PC-9 (cell line): ENCODE measurements around the gene NLRP1. TPM values are rescaled to one million over a fixed set of nuclear protein-coding genes. Genes with fewer than 3 reads are reported as not detected.

Source experiments
- BruUV-seq: library from RNA; stranded (reverse); fragments of 400-500 nt; replicated peaks from 2 replicates; lab custom pipeline; 2021; lab: Mats Ljungman, UMichigan
- CTCF ChIA-PET: fragments of 300-600 bp; sonication (Branson Sonifier 250); formaldehyde crosslinking; loops from one replicate; lab custom pipeline; 2022; ENCODE audit warnings: antibody characterized with exemption; lab: Charles Lee
- POLR2A ChIA-PET: fragments of 300-600 bp; sonication (Branson Sonifier 250); formaldehyde crosslinking; loops from one replicate; lab custom pipeline; 2022; ENCODE audit warnings: antibody characterized with exemption; ENCODE audit not compliant: unreplicated experiment; lab: Charles Lee
- DNase-seq, 2 experiments: peaks; one replicate each; pipeline versions ENCODE4 v3.0.0 to v3.0.0-alpha.2; 2015 to 2022; ENCODE audit warnings: mixed read lengths in 1 of 2
- H2AFZ ChIP-seq: fragments of 200-600 bp; sonication (generic); 2 replicates; pipeline ENCODE4 v1.8.1; 2017; ENCODE audit warnings: antibody characterized with exemption
- H3F3A ChIP-seq: fragments of 200-600 bp; sonication (generic); 2 replicates; pipeline ENCODE4 v1.8.1; 2017; ENCODE audit warnings: antibody characterized with exemption, mild to moderate bottlenecking, low read depth; ENCODE audit not compliant: insufficient read depth
- H3K27ac ChIP-seq: fragments of 200-600 bp; sonication (generic); 2 replicates; pipeline ENCODE4 v1.6.1; 2016; ENCODE audit warnings: mixed run types
- H3K27me3 ChIP-seq: fragments of 200-600 bp; sonication (generic); 2 replicates; pipeline ENCODE4 v1.6.1; 2016; ENCODE audit warnings: low read depth, mixed run types; ENCODE audit not compliant: insufficient read depth
- H3K36me3 ChIP-seq: fragments of 200-600 bp; sonication (generic); 2 replicates; pipeline ENCODE4 v1.6.1; 2016; ENCODE audit warnings: low read depth, mixed run types
- H3K4me1 ChIP-seq: fragments of 200-600 bp; sonication (generic); replicated peaks from 2 replicates; pipeline ENCODE4 v1.6.1; 2016; ENCODE audit warnings: mixed run types; ENCODE audit not compliant: insufficient read depth
- H3K4me2 ChIP-seq: fragments of 200-600 bp; sonication (generic); 2 replicates; pipeline ENCODE4 v1.6.1; 2017; ENCODE audit warnings: mixed run types
- H3K4me3 ChIP-seq: fragments of 200-600 bp; sonication (generic); 2 replicates; pipeline ENCODE4 v1.6.1; 2016; ENCODE audit warnings: mixed run types
- H3K79me2 ChIP-seq: fragments of 200-600 bp; sonication (generic); 2 replicates; pipeline ENCODE4 v1.6.1; 2017; ENCODE audit warnings: low read depth, mixed run types
- H3K9me2 ChIP-seq: fragments of 200-600 bp; sonication (generic); 2 replicates; pipeline ENCODE4 v1.8.1; 2017; ENCODE audit warnings: mild to moderate bottlenecking; ENCODE audit not compliant: insufficient read depth
- H3K9me3 ChIP-seq: fragments of 200-600 bp; sonication (generic); 2 replicates; pipeline ENCODE4 v1.8.1; 2016; ENCODE audit warnings: low read depth; ENCODE audit not compliant: insufficient read depth
- H4K20me1 ChIP-seq: fragments of 200-600 bp; sonication (generic); 2 replicates; pipeline ENCODE4 v1.8.1; 2017; ENCODE audit not compliant: insufficient read depth
- EZH2 ChIP-seq: fragments of 200-600 bp; sonication (generic); IDR thresholded peaks from 2 replicates; pipeline ENCODE4 v1.8.0; 2017; ENCODE audit warnings: antibody characterized with exemption, low read depth
- intact Hi-C: fragments of 100-400 bp; cut with micrococcal nuclease; formaldehyde crosslinking; loops from one replicate; pipeline ENCODE4 v1.10.0; 2022; ENCODE audit not compliant: unreplicated experiment
- total RNA-seq: library from RNA; stranded (reverse); gene quantifications from 2 replicates; pipeline ENCODE4 v1.2.3, GENCODE V29; 2021
- TF ChIP-seq, protein P1 (sequence below): fragments of 200-600 bp; sonication (generic); conservative IDR thresholded peaks from 2 replicates; pipeline ENCODE4 v1.6.1; 2017; ENCODE audit warnings: mixed run types, antibody characterized with exemption, mild to moderate bottlenecking, moderate library complexity

Gene NLRP1
- total RNA-seq, 1 experiment from 2014 or later = 0.63 TPM

- Histone ChIP-seq H3K79me2 (no peaks in the 10 kb centered on the region), H3K4me3 (no peak overlapping the region), H2AFZ (no peak overlapping the region), H3K9me3 (no peaks in the 10 kb centered on the region), H4K20me1 (no peaks in the 10 kb centered on the region), H3K4me1 (no peaks in the 10 kb centered on the region), H3K4me2 (no peak overlapping the region), H3K27me3 (0 out of 2 replicates have a peak, but pooled peaks cover 5% of the 10 kb centered on the region), H3F3A (no peaks in the 10 kb centered on the region), H3K9me2 (no peaks in the 10 kb centered on the region), H3K36me3 (no peaks in the 10 kb centered on the region), H3K27ac (no peak overlapping the region)
- no peak for DNase-seq
- POLR2A ChIA-PET = no interaction called here
- TF ChIP-seq, protein P1, sequence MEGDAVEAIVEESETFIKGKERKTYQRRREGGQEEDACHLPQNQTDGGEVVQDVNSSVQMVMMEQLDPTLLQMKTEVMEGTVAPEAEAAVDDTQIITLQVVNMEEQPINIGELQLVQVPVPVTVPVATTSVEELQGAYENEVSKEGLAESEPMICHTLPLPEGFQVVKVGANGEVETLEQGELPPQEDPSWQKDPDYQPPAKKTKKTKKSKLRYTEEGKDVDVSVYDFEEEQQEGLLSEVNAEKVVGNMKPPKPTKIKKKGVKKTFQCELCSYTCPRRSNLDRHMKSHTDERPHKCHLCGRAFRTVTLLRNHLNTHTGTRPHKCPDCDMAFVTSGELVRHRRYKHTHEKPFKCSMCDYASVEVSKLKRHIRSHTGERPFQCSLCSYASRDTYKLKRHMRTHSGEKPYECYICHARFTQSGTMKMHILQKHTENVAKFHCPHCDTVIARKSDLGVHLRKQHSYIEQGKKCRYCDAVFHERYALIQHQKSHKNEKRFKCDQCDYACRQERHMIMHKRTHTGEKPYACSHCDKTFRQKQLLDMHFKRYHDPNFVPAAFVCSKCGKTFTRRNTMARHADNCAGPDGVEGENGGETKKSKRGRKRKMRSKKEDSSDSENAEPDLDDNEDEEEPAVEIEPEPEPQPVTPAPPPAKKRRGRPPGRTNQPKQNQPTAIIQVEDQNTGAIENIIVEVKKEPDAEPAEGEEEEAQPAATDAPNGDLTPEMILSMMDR = no peak
- no peak for TF ChIP-seq EZH2
- CTCF ChIA-PET = no interaction called here
- no TSS peak for BruUV-seq
- intact Hi-C loops = no loop called here
These were observed 39.0 kb downstream of the NLRP1 start for GRCh38 chr17:5545051-5545987.

DNA sequence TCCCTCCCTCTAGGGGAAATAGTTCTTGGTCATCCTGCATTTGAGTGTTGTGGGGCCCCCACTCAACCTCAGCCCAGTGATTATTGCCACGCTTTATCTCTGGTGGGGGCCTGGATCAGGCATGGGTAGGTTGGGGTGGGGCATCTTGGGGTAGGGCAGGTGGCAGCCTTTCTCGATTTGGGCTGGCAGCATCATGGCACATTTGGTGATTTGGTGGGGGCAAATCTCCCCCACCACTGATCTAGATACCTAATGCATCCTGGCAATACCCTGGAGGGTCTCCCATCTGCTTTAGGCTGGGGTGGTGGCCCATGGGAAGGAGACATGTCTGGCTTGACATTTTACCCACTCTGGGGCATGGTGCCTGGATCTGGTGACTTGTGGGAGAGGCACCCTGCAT lies 40.2 kb downstream of the NLRP1 start:
- DNase-seq = no peak
- H3K9me3 ChIP-seq = no peaks in the 10 kb centered on the region
- no peaks in the 10 kb centered on the region for H3K79me2 ChIP-seq
- H3K9me2 ChIP-seq = no peaks in the 10 kb centered on the region
- no peak for TF ChIP-seq EZH2
- TF ChIP-seq, protein P1 = no peak
- POLR2A ChIA-PET = no interaction called here
- CTCF ChIA-PET = no interaction called here
- intact Hi-C loops = no loop called here
- no peak overlapping the region for H3K27ac ChIP-seq
- no peak overlapping the region for H3K4me3 ChIP-seq
- H3F3A ChIP-seq = no peaks in the 10 kb centered on the region
- H4K20me1 ChIP-seq = no peaks in the 10 kb centered on the region
- no TSS peak for BruUV-seq
- H3K36me3 ChIP-seq = no peaks in the 10 kb centered on the region
- 0 out of 2 replicates have a peak, but pooled peaks cover 5% of the 10 kb centered on the region for H3K27me3 ChIP-seq
- H3K4me1 ChIP-seq = no peaks in the 10 kb centered on the region
- H3K4me2 ChIP-seq = no peak overlapping the region
- H2AFZ ChIP-seq = no peak overlapping the region

DNA sequence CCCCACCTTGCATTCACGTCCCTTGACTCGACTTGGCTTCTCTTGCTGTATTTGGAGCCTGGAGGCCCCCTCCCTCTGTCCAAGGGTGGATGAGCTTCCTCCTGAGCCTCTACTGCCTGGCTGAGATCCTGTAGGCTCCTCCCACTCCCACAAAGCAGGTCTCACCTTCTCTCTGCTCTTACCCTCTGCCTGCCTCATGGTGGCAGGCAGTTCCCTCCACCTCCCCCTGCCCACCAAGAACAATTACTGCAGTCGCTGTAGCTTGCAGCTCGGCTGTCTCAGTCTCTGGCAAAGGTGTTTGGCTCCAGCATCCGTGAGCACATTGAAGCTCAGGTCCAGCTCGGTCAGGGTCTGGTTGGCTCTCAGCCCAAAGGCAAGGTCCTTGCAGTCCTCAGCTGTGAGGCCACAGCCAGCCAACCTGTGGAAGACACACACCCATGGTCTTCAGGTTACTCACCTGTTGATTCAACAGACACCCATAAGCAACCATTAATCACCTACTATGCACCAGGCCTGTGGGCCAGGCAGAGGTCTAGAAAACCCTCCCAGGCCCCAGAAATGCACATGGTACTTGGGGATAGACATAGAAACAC lies 42.6 kb downstream of the NLRP1 start:
- Histone ChIP-seq H2AFZ (no peak overlapping the region), H3F3A (no peaks in the 10 kb centered on the region), H3K9me2 (no peaks in the 10 kb centered on the region), H3K9me3 (no peaks in the 10 kb centered on the region), H3K27ac (no peak overlapping the region), H3K4me2 (no peak overlapping the region), H3K27me3 (0 out of 2 replicates have a peak, but pooled peaks cover 5% of the 10 kb centered on the region), H3K79me2 (no peaks in the 10 kb centered on the region), H4K20me1 (no peaks in the 10 kb centered on the region), H3K4me3 (no peak overlapping the region), H3K36me3 (no peaks in the 10 kb centered on the region), H3K4me1 (no peaks in the 10 kb centered on the region)
- CTCF ChIA-PET = interaction anchor here (0.6 kb wide), 2 partner anchors 54 to 55 kb away, joined by 3 read pairs; partner anchors contain the start of gene MIS12
- DNase-seq = no peak
- TF ChIP-seq, protein P1 = no peak
- no peak for TF ChIP-seq EZH2
- BruUV-seq = no TSS peak
- intact Hi-C loops = no loop called here
- POLR2A ChIA-PET = no interaction called here
